Colonic mucosa (tissue), 4 donors: Measurements from ENCODE around the gene MAGEA9B. TPM values are rescaled to one million over a fixed set of nuclear protein-coding genes. Genes with fewer than 3 reads are reported as not detected.
"Not testable (repeated sequence)": the region's sequence is repeated elsewhere in the genome, so short reads cannot be mapped to it uniquely, and the experiment has no call there.

ENCODE experiments used
- DNase-seq: peaks from one replicate; pipeline ENCODE4 v3.0.0-alpha.2; 2020
- H3K27ac ChIP-seq: fragments of 200-600 bp; one replicate; pipeline ENCODE4 v1.8.0; 2021
- H3K27me3 ChIP-seq: fragments of 200-600 bp; one replicate; pipeline ENCODE4 v1.8.0; 2021
- H3K36me3 ChIP-seq: fragments of 200-600 bp; one replicate; pipeline ENCODE4 v1.8.0; 2021
- H3K4me1 ChIP-seq: fragments of 200-600 bp; one replicate; pipeline ENCODE4 v1.8.0; 2021; ENCODE audit warnings: mild to moderate bottlenecking
- H3K4me3 ChIP-seq: fragments of 200-600 bp; one replicate; pipeline ENCODE4 v1.8.0; 2021
- H3K9ac ChIP-seq, 2 donors: one replicate each; pipeline ENCODE4 v1.7.0; 2013; ENCODE audit warnings: control low read depth in 2 of 2, low read depth in 2 of 2, low read length in 2 of 2
- H3K9me3 ChIP-seq: fragments of 200-600 bp; one replicate; pipeline ENCODE4 v1.8.0; 2021
- CTCF ChIP-seq: fragments of 200-600 bp; IDR thresholded peaks from one replicate; pipeline ENCODE4 v1.8.0; 2022; ENCODE audit warnings: antibody characterized with exemption, mild to moderate bottlenecking
- intact Hi-C: fragments of 100-400 bp; cut with DNase I; formaldehyde crosslinking; loops from one replicate; pipeline ENCODE4 v1.14.1; 2022
- total RNA-seq, 2 donors: library from RNA; stranded (reverse); fragmentation: NEBNext Ultra II Directional in 1 of 2; extraction: Animal tissue kit (Norgen Biotek cat#: 25700) in 1 of 2; gene quantifications; one replicate each; pipeline ENCODE4 v1.2.1, GENCODE V29; 2021
- donor health status: healthy.
- donor health status: DM: no; HTN: no; CAD: no.
- donor health status: DM: no; HTN: no; CAD: no.

The MAGEA9B gene
- total RNA-seq, 2 donors from 2014 or later = not detected

GRCh38 chrX:149541521-149542047 lies 45.7 kb downstream of the MAGEA9B start:
- intact Hi-C loops = no loop called here
- no peak for DNase-seq

GRCh38 chrX:149540621-149541520 lies 46.4 kb downstream of the MAGEA9B start, which contains the start of gene EOLA1:
Gene EOLA1 (plus strand): TSS chrX:149541012. CDS start chrX:149545631, 4,619 bp downstream.
- peak within 1 kb of the TSS; percentile 87 for H3K27ac ChIP-seq
- H3K9me3 ChIP-seq = no peaks in the 10 kb centered on the region
- H3K9ac ChIP-seq = peak within 1 kb of the TSS; percentile 84 to 86
- DNase-seq = peak; percentile 89
- TF ChIP-seq CTCF = no peak
- intact Hi-C loops = no loop called here
- H3K27me3 ChIP-seq = no peaks in the 10 kb centered on the region
- H3K4me3 ChIP-seq = peak within 1 kb of the TSS; percentile 61
- H3K36me3 ChIP-seq = no peaks in the 10 kb centered on the region
- H3K4me1 ChIP-seq = no peaks in the 10 kb centered on the region

More at GRCh38 chrX:149541521-149542047, 45.7 kb downstream of the MAGEA9B start:
- Histone ChIP-seq H3K4me3 (peak overlapping the region; percentile 61), H3K9ac (peak overlapping the region; percentile 84 to 86), H3K9me3 (no peaks in the 10 kb centered on the region), H3K27ac (peak overlapping the region; percentile 87), H3K27me3 (no peaks in the 10 kb centered on the region), H3K36me3 (no peaks in the 10 kb centered on the region), H3K4me1 (no peaks in the 10 kb centered on the region)
- TF ChIP-seq CTCF = no peak

GRCh38 chrX:149540131-149540620 lies 47.1 kb downstream of the MAGEA9B start:
- DNase-seq = peak; percentile 92
- H3K9me3 ChIP-seq = no peaks in the 10 kb centered on the region
- no peak for TF ChIP-seq CTCF
- H3K27me3 ChIP-seq = no peaks in the 10 kb centered on the region
- peak overlapping the region; percentile 61 for H3K4me3 ChIP-seq
- intact Hi-C loops = no loop called here
- peak overlapping the region; percentile 87 for H3K27ac ChIP-seq
- no peaks in the 10 kb centered on the region for H3K4me1 ChIP-seq
- H3K36me3 ChIP-seq = no peaks in the 10 kb centered on the region
- peak overlapping the region; percentile 84 to 86 for H3K9ac ChIP-seq

GRCh38 chrX:149539283-149540130 lies 47.8 kb downstream of the MAGEA9B start:
- peak overlapping the region; percentile 47 for H3K27ac ChIP-seq
- H3K4me3 ChIP-seq = peak overlapping the region; percentile 31
- H3K27me3 ChIP-seq = no peaks in the 10 kb centered on the region
- peak overlapping the region; percentile 26 to 55 for H3K9ac ChIP-seq
- DNase-seq = peak; percentile 86
- no peaks in the 10 kb centered on the region for H3K4me1 ChIP-seq
- TF ChIP-seq CTCF = no peak
- intact Hi-C loops = no loop called here
- no peaks in the 10 kb centered on the region for H3K36me3 ChIP-seq
- no peaks in the 10 kb centered on the region for H3K9me3 ChIP-seq

GRCh38 chrX:149537474-149537873 lies 49.8 kb downstream of the MAGEA9B start:
- H3K4me3 ChIP-seq = not testable (repeated sequence)

GRCh38 chrX:149534926-149535602 lies 52.2 kb downstream of the MAGEA9B start:
- H3K9ac ChIP-seq, H3K36me3 ChIP-seq, H3K9me3 ChIP-seq, H3K27ac ChIP-seq, DNase-seq, H3K4me3 ChIP-seq, H3K27me3 ChIP-seq, H3K4me1 ChIP-seq, intact Hi-C loops: not testable (repeated sequence)

More at GRCh38 chrX:149537474-149537873, 49.8 kb downstream of the MAGEA9B start:
- DNase-seq, H3K27ac ChIP-seq, H3K4me1 ChIP-seq, H3K9ac ChIP-seq, H3K9me3 ChIP-seq, H3K36me3 ChIP-seq, H3K27me3 ChIP-seq, intact Hi-C loops: not testable (repeated sequence)

GRCh38 chrX:149533999-149534398 lies 53.3 kb downstream of the MAGEA9B start:
- H3K4me1 ChIP-seq, H3K27ac ChIP-seq, intact Hi-C loops, H3K4me3 ChIP-seq, H3K27me3 ChIP-seq, H3K36me3 ChIP-seq, DNase-seq, H3K9me3 ChIP-seq, H3K9ac ChIP-seq: not testable (repeated sequence)

- H3K36me3 ChIP-seq, H3K4me1 ChIP-seq, H3K27me3 ChIP-seq, H3K9ac ChIP-seq, DNase-seq, H3K9me3 ChIP-seq, intact Hi-C loops, H3K27ac ChIP-seq, H3K4me3 ChIP-seq: not testable (repeated sequence)
Measured at GRCh38 chrX:149532868-149533267, 54.4 kb downstream of the MAGEA9B start.
